Measurements from ENCODE around the gene SCAPER. TPM values are rescaled to one million over a fixed set of nuclear protein-coding genes. Genes with fewer than 3 reads are reported as not detected.
"Not testable (repeated sequence)": the region's sequence is repeated elsewhere in the genome, so short reads cannot be mapped to it uniquely, and the experiment has no call there.

SCAPER gene
- total RNA-seq, 1 experiment from 2014 or later, result 15.3 TPM

DNA sequence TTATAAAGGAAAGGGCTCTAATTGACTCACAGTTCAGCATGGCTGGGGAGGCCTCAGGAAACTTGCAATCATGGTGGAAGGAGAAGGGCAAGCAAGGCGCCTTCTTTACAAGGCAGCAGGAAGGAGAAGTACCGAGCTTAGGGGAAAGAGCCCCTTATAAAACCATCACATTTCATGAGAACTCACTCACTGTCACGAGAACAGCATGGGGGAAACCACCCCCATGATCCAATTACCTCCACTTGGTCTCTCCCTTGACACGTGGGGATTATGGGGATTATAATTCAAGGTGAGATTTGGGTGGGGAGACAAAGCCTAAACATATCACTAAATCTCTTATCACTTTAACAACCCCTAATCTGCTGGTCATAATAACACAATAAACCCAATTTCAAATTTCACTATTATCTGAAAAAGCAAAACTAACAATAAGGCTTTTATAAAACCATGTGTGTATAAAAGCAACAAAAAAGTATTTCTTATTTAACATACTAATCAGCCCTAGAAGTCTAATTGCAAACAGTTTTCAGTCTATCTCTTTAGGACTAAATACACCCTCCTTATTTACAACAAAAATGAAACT, 43.2 kb downstream of the SCAPER start:
- POLR2A ChIA-PET, result no interaction called here
- CTCF ChIA-PET, result no interaction called here
- TF ChIP-seq TCF7L2 (IDR thresholded peaks at IDR 0.05; ENCODE audit: low read depth, low read length), result no peak
- in situ Hi-C loops (cut with HindIII; ENCODE audit: low pct_unique_long_range_greater_than_20kb, low sequenced_read_pairs) (no loop called here), intact Hi-C loops (cut with micrococcal nuclease; ENCODE audit: unreplicated experiment) (loop anchor here (10.0 kb wide), 1 partner anchor 627 kb away; no protein-coding TSS in a partner anchor)
- no peaks in the 10 kb centered on the region for H3K9me3 ChIP-seq (ENCODE audit: control insufficient read depth, insufficient read depth, low read depth, low read length)
- BruUV-seq (replicated peaks), result no TSS peak
- no peak overlapping the region for H3K27ac ChIP-seq (ENCODE audit: low read length)
- H3K27me3 ChIP-seq (ENCODE audit: control insufficient read depth, insufficient read depth, low read length), result no peaks in the 10 kb centered on the region
- H3K4me1 ChIP-seq (ENCODE audit: control insufficient read depth, insufficient read depth, low read length), result no peaks in the 10 kb centered on the region
- ATAC-seq (no peak), DNase-seq (ENCODE audit: low read depth, low spot score) (no peak)
- no peak overlapping the region for H3K4me3 ChIP-seq (ENCODE audit: low read depth in 2 of 2, low read length in 2 of 2)
- no peaks in the 10 kb centered on the region for H3K36me3 ChIP-seq (ENCODE audit: control insufficient read depth, insufficient read depth, low read length)

DNA sequence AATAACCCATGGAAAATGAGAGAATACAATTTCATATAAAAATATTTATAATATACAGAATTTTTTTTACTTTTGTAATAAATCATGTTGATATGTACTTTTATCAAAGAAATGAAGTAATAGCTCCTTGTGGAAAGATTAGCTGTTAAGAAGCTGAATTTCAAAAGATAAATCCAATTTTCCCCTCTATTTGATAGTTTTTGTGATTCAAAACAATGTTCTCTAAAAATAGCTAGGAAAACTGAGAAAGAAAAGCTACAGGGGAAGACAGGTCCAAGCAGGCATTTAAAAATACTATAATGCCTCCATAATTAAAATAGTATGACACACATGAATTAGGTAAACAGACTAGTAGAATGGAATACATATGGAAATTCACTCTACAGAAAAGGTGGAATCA, 44.9 kb downstream of the SCAPER start:
- Histone ChIP-seq H3K27me3 (ENCODE audit: control insufficient read depth, insufficient read depth, low read length) (no peaks in the 10 kb centered on the region), H3K4me1 (ENCODE audit: control insufficient read depth, insufficient read depth, low read length) (no peaks in the 10 kb centered on the region), H3K36me3 (ENCODE audit: control insufficient read depth, insufficient read depth, low read length) (no peaks in the 10 kb centered on the region), H3K27ac (ENCODE audit: low read length) (no peak overlapping the region), H3K9me3 (ENCODE audit: control insufficient read depth, insufficient read depth, low read depth, low read length) (no peaks in the 10 kb centered on the region), H3K4me3 (ENCODE audit: low read depth in 2 of 2, low read length in 2 of 2) (no peak overlapping the region)
- intact Hi-C loops (cut with micrococcal nuclease; ENCODE audit: unreplicated experiment), result loop anchor here (10.0 kb wide), 1 partner anchor 625 kb away; no protein-coding TSS in a partner anchor
- in situ Hi-C loops (cut with HindIII; ENCODE audit: low pct_unique_long_range_greater_than_20kb, low sequenced_read_pairs), result no loop called here
- ATAC-seq, result no peak
- POLR2A ChIA-PET, result no interaction called here
- CTCF ChIA-PET, result no interaction called here
- no TSS peak for BruUV-seq (replicated peaks)
- no peak for TF ChIP-seq CTCF (IDR thresholded peaks at IDR 0.05)
- no peak for TF ChIP-seq TCF7L2 (IDR thresholded peaks at IDR 0.05; ENCODE audit: low read depth, low read length)
- TF ChIP-seq, protein P1, sequence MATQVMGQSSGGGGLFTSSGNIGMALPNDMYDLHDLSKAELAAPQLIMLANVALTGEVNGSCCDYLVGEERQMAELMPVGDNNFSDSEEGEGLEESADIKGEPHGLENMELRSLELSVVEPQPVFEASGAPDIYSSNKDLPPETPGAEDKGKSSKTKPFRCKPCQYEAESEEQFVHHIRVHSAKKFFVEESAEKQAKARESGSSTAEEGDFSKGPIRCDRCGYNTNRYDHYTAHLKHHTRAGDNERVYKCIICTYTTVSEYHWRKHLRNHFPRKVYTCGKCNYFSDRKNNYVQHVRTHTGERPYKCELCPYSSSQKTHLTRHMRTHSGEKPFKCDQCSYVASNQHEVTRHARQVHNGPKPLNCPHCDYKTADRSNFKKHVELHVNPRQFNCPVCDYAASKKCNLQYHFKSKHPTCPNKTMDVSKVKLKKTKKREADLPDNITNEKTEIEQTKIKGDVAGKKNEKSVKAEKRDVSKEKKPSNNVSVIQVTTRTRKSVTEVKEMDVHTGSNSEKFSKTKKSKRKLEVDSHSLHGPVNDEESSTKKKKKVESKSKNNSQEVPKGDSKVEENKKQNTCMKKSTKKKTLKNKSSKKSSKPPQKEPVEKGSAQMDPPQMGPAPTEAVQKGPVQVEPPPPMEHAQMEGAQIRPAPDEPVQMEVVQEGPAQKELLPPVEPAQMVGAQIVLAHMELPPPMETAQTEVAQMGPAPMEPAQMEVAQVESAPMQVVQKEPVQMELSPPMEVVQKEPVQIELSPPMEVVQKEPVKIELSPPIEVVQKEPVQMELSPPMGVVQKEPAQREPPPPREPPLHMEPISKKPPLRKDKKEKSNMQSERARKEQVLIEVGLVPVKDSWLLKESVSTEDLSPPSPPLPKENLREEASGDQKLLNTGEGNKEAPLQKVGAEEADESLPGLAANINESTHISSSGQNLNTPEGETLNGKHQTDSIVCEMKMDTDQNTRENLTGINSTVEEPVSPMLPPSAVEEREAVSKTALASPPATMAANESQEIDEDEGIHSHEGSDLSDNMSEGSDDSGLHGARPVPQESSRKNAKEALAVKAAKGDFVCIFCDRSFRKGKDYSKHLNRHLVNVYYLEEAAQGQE (IDR thresholded peaks at IDR 0.05; ENCODE audit: insufficient read depth in 1 of 2, low read depth in 2 of 2, low read length in 1 of 2), result no peak
- DNase-seq (ENCODE audit: low read depth, low spot score), result no peak

DNA sequence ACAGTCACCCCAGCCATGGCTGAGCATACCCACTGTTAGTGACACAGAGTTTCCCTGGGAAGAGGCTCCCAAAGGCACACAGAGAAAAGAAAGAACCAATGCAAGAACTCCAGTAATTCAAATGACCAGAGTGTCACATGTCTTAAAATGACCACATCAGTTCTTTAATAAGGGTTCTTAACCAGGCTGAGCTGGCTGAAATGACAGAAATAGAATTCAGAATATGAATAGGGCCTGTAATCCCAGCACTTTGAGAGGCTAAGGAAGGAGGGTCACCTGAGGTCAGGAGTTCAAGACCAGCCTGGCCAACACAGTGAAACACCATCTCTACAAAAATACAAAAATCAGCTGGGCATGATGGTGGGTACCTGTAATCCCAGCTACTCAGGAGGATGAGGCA, 54.8 kb downstream of the SCAPER start:
- H3K27me3 ChIP-seq (ENCODE audit: control insufficient read depth, insufficient read depth, low read length); H3K9me3 ChIP-seq (ENCODE audit: control insufficient read depth, insufficient read depth, low read depth, low read length); BruUV-seq (replicated peaks); intact Hi-C loops (cut with micrococcal nuclease; ENCODE audit: unreplicated experiment); DNase-seq (ENCODE audit: low read depth, low spot score); POLR2A ChIA-PET; ATAC-seq; H3K4me1 ChIP-seq (ENCODE audit: control insufficient read depth, insufficient read depth, low read length); CTCF ChIA-PET; H3K4me3 ChIP-seq (ENCODE audit: low read depth in 2 of 2, low read length in 2 of 2); H3K27ac ChIP-seq (ENCODE audit: low read length); in situ Hi-C loops (cut with HindIII; ENCODE audit: low pct_unique_long_range_greater_than_20kb, low sequenced_read_pairs); H3K36me3 ChIP-seq (ENCODE audit: control insufficient read depth, insufficient read depth, low read length): not testable (repeated sequence)
